ENCODE results near the gene CADPS2.

The CADPS2 gene

GRCh38 chr7:122858320-122858719, 27.9 kb downstream of the CADPS2 start:
- no peak overlapping the region for H3K4me3 ChIP-seq (ENCODE audit: low read depth, low read length)
- no peak for DNase-seq (ENCODE audit: low read depth)
- no peak for TF ChIP-seq CTCF (conservative IDR thresholded peaks at IDR 0.05; ENCODE audit: low read depth, low read length)

GRCh38 chr7:122850528-122850927, 35.7 kb downstream of the CADPS2 start:
- TF ChIP-seq CTCF (conservative IDR thresholded peaks at IDR 0.05; ENCODE audit: low read depth, low read length), result no peak
- DNase-seq (ENCODE audit: low read depth), result no peak

GRCh38 chr7:122849957-122850328, 36.3 kb downstream of the CADPS2 start:
- TF ChIP-seq CTCF (conservative IDR thresholded peaks at IDR 0.05; ENCODE audit: low read depth, low read length), result no peak
- DNase-seq (ENCODE audit: low read depth), result no peak
- H3K4me3 ChIP-seq (ENCODE audit: low read depth, low read length), result no peak overlapping the region

More at GRCh38 chr7:122850528-122850927, 35.7 kb downstream of the CADPS2 start:
- no peak overlapping the region for H3K4me3 ChIP-seq (ENCODE audit: low read depth, low read length)

- no peak for TF ChIP-seq CTCF (conservative IDR thresholded peaks at IDR 0.05; ENCODE audit: low read depth, low read length)
- H3K4me3 ChIP-seq (ENCODE audit: low read depth, low read length), result no peak overlapping the region
- DNase-seq (ENCODE audit: low read depth), result no peak
These were observed 36.8 kb downstream of the CADPS2 start for GRCh38 chr7:122849322-122849956.

GRCh38 chr7:122847871-122848473, 38.3 kb downstream of the CADPS2 start:
- H3K4me3 ChIP-seq (ENCODE audit: low read depth, low read length), result no peak overlapping the region
- no peak for TF ChIP-seq CTCF (conservative IDR thresholded peaks at IDR 0.05; ENCODE audit: low read depth, low read length)
- DNase-seq (ENCODE audit: low read depth), result no peak

- no peak for TF ChIP-seq CTCF (conservative IDR thresholded peaks at IDR 0.05; ENCODE audit: low read depth, low read length)
- no peak for DNase-seq (ENCODE audit: low read depth)
- H3K4me3 ChIP-seq (ENCODE audit: low read depth, low read length), result no peak overlapping the region
These were observed 39.7 kb downstream of the CADPS2 start for GRCh38 chr7:122846591-122846990.

GRCh38 chr7:122845286-122845685, 41.0 kb downstream of the CADPS2 start:
- no peak for DNase-seq (ENCODE audit: low read depth)
- no peak overlapping the region for H3K4me3 ChIP-seq (ENCODE audit: low read depth, low read length)
- no peak for TF ChIP-seq CTCF (conservative IDR thresholded peaks at IDR 0.05; ENCODE audit: low read depth, low read length)
